DND-41 (cell line): ENCODE results near the gene GABRB3.

Experiments used
- ATAC-seq: fragments of 200-7000 bp; cut with Tn5 transposase; 3 replicates; pipeline ENCODE4 v1.9.1; 2021; ENCODE audit warnings: low read depth; ENCODE audit not compliant: insufficient read depth
- DNase-seq: peaks from one replicate; pipeline ENCODE4 v3.0.0-alpha.2; 2020
- H2AFZ ChIP-seq: 2 replicates; pipeline ENCODE4 v1.6.0; 2012; ENCODE audit warnings: low read depth, low read length
- H3K27ac ChIP-seq: 2 replicates; pipeline ENCODE4 v1.5.1; 2012; ENCODE audit warnings: low read length, inconsistent platforms
- H3K27me3 ChIP-seq: fragments of 200-600 bp; sonication (generic); 2 replicates; pipeline ENCODE4 v1.6.0; 2012; ENCODE audit warnings: low read length, mild to moderate bottlenecking, inconsistent platforms; ENCODE audit not compliant: insufficient read depth, poor library complexity
- H3K36me3 ChIP-seq: 2 replicates; pipeline ENCODE4 v1.5.1; 2012; ENCODE audit warnings: low read length, inconsistent platforms; ENCODE audit not compliant: insufficient read depth
- H3K4me1 ChIP-seq: 2 replicates; pipeline ENCODE4 v1.5.1; 2012; ENCODE audit warnings: mild to moderate bottlenecking, low read length; ENCODE audit not compliant: insufficient read depth
- H3K4me2 ChIP-seq: 2 replicates; pipeline ENCODE4 v1.6.0; 2012; ENCODE audit warnings: mild to moderate bottlenecking, moderate library complexity, low read length, inconsistent platforms; ENCODE audit not compliant: insufficient read depth
- H3K4me3 ChIP-seq, 2 experiments: fragments of 200-600 bp in 1 of 2; shearing (Covaris generic) in 1 of 2; 2 replicates each; pipeline ENCODE4 v1.5.1; 2012 to 2016; ENCODE audit warnings: inconsistent platforms in 2 of 2, low read length in 2 of 2, mild to moderate bottlenecking in 2 of 2, low read depth in 1 of 2, moderate library complexity in 1 of 2
- H3K79me2 ChIP-seq: 2 replicates; pipeline ENCODE4 v1.6.0; 2012; ENCODE audit warnings: low read length, inconsistent platforms; ENCODE audit not compliant: insufficient read depth
- H3K9ac ChIP-seq: 2 replicates; pipeline ENCODE4 v1.6.0; 2012; ENCODE audit warnings: low read depth, mild to moderate bottlenecking, inconsistent platforms, low read length, moderate library complexity
- H3K9me3 ChIP-seq: 2 replicates; pipeline ENCODE4 v1.5.1; 2012; ENCODE audit warnings: low read length, moderate library complexity, mild to moderate bottlenecking, inconsistent platforms; ENCODE audit not compliant: insufficient read depth, severe bottlenecking
- H4K20me1 ChIP-seq: 2 replicates; pipeline ENCODE4 v1.6.0; 2012; ENCODE audit warnings: low read length; ENCODE audit not compliant: insufficient read depth
- EZH2 ChIP-seq: IDR thresholded peaks from 3 replicates; pipeline ENCODE4 v1.6.1; 2012; ENCODE audit warnings: borderline replicate concordance, low read depth, mild to moderate bottlenecking, moderate library complexity, low read length, inconsistent platforms; ENCODE audit not compliant: severe bottlenecking
- TF ChIP-seq, protein P1 (sequence below): IDR thresholded peaks from 2 replicates; pipeline ENCODE4 v1.5.1; 2012; ENCODE audit warnings: borderline replicate concordance, low read length, moderate library complexity, mild to moderate bottlenecking; ENCODE audit not compliant: poor library complexity, severe bottlenecking; ENCODE audit errors: extremely low read depth

The GABRB3 gene

DNA sequence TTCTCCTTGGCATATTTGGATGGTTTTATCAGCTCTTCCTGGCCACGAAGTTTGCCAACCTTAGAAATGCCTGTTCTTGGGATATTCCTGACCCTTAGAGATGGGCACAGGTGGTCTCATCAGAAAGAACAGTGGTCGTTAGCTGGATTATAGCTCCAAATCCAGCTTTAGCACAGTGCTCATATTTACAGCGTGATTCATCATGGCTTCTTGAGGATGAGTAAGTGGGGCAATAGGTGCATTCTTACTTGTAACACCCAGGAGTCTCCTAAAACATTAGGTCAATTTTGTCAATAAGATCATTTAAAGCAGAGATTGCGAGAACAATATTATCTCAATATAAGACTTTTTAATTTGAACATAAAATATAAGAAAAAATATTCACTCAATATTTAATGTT, 191.9 kb downstream of the GABRB3 start:
- TF ChIP-seq EZH2, result no peak
- TF ChIP-seq, protein P1, sequence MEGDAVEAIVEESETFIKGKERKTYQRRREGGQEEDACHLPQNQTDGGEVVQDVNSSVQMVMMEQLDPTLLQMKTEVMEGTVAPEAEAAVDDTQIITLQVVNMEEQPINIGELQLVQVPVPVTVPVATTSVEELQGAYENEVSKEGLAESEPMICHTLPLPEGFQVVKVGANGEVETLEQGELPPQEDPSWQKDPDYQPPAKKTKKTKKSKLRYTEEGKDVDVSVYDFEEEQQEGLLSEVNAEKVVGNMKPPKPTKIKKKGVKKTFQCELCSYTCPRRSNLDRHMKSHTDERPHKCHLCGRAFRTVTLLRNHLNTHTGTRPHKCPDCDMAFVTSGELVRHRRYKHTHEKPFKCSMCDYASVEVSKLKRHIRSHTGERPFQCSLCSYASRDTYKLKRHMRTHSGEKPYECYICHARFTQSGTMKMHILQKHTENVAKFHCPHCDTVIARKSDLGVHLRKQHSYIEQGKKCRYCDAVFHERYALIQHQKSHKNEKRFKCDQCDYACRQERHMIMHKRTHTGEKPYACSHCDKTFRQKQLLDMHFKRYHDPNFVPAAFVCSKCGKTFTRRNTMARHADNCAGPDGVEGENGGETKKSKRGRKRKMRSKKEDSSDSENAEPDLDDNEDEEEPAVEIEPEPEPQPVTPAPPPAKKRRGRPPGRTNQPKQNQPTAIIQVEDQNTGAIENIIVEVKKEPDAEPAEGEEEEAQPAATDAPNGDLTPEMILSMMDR, result no peak
- no peaks in the 10 kb centered on the region for H3K79me2 ChIP-seq
- H3K4me3 ChIP-seq, result no peak overlapping the region
- H3K9ac ChIP-seq, result no peak overlapping the region
- H3K4me1 ChIP-seq, result no peaks in the 10 kb centered on the region
- no peak for ATAC-seq
- no peak overlapping the region for H3K27ac ChIP-seq
- no peak overlapping the region for H3K4me2 ChIP-seq
- DNase-seq, result no peak
- no peaks in the 10 kb centered on the region for H3K36me3 ChIP-seq
- no peak overlapping the region for H2AFZ ChIP-seq
- H4K20me1 ChIP-seq, result no peaks in the 10 kb centered on the region
- no peaks in the 10 kb centered on the region for H3K9me3 ChIP-seq
- no peaks in the 10 kb centered on the region for H3K27me3 ChIP-seq

DNA sequence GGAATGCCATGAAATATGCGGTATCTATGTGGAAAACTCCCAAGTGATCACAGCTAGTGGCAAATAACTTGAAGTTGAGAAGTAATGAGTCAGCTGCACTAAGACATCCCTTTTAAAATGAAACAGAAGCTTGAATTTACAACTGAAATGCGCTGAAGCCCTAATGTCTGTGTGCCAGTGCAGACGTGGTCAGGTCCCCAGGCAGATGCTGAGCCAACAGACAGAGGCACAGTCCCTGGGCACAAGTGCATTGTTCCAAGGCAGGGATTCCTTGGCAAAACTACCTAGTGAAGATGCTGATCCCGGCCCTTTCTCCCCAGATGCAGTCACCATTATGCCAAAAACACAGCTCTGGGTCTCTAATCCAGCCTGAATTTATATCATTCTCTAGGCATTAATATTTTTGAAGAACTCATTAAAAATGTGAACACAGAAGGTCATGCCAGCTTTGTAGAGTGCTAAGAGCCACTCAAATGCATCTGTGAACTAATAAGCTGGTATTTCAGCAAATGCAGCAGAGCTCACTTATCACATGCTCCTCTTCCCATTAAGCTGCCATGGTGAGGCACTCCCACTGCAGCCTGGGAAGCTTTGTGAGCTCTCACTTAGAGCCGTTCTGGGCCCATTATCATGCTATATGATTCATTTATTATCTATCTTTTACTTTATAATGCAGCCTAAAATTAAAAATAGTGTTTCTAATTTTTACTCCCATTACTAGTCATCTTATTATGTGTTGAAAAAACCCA, 200.1 kb downstream of the GABRB3 start:
- Histone ChIP-seq H3K4me2 (no peak overlapping the region), H4K20me1 (no peaks in the 10 kb centered on the region)
- TF ChIP-seq, protein P1, result no peak
- no peak for TF ChIP-seq EZH2

DNA sequence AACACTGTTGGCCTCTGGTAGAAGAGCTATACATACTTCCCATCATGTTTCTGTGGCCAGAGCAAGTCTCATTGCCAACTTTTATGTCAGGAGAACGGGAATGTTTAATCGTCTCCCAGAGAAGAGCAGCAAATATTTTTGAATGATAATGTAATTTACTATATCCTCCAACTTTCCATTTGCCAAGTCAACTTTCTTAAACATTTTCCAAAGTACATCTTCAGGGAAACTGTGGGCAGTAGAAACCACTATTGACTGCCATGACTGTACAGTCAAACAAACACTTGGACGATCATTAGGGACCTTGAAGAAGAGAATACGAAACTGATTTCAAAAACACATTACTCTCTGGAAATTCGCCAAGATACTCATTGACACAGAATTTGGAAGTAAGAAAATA, 201.5 kb downstream of the GABRB3 start:
- Histone ChIP-seq H3K4me2 (no peak overlapping the region), H3K27ac (no peak overlapping the region), H3K9me3 (no peaks in the 10 kb centered on the region), H3K9ac (no peak overlapping the region), H3K27me3 (no peaks in the 10 kb centered on the region), H3K36me3 (no peaks in the 10 kb centered on the region), H4K20me1 (no peaks in the 10 kb centered on the region), H2AFZ (no peak overlapping the region), H3K4me1 (no peaks in the 10 kb centered on the region), H3K79me2 (no peaks in the 10 kb centered on the region), H3K4me3 (no peak overlapping the region)
- DNase-seq (no peak), ATAC-seq (no peak)
- no peak for TF ChIP-seq EZH2
- TF ChIP-seq, protein P1, result no peak

More for the DNA sequence above, 200.1 kb downstream of the GABRB3 start:
- no peak overlapping the region for H2AFZ ChIP-seq
- DNase-seq (no peak), ATAC-seq (no peak)
- no peak overlapping the region for H3K9ac ChIP-seq
- H3K79me2 ChIP-seq, result no peaks in the 10 kb centered on the region
- H3K27ac ChIP-seq, result no peak overlapping the region
- H3K4me3 ChIP-seq, result no peak overlapping the region
- H3K9me3 ChIP-seq, result no peaks in the 10 kb centered on the region
- no peaks in the 10 kb centered on the region for H3K36me3 ChIP-seq
- no peaks in the 10 kb centered on the region for H3K4me1 ChIP-seq
- H3K27me3 ChIP-seq, result no peaks in the 10 kb centered on the region

DNA sequence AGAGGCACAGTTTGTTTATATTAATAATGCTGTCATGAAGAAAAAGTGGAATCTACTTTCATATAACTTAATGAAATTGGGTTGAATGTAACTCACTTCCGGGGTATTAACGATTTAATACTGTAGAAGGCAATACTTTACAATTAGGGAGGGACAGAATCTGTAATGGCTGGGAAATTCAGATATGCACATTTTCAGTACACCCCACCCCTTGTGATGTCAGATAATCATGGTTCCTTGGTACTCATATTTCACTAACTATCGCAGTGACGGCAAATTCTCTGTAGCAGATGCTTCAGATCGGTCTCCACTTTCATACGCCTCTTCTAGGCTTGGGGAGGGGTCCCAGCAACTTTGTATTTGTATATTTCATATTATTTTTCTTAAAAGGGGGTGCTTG, 207.3 kb downstream of the GABRB3 start:
- H3K4me3 ChIP-seq, result no peak overlapping the region
- no peak for ATAC-seq
- no peaks in the 10 kb centered on the region for H3K4me1 ChIP-seq
- H3K79me2 ChIP-seq, result no peaks in the 10 kb centered on the region
- H3K27me3 ChIP-seq, result no peaks in the 10 kb centered on the region
- H3K27ac ChIP-seq, result no peak overlapping the region
- H3K9me3 ChIP-seq, result no peaks in the 10 kb centered on the region
- no peak overlapping the region for H2AFZ ChIP-seq
- DNase-seq, result no peak
- no peak for TF ChIP-seq EZH2
- TF ChIP-seq, protein P1, result no peak
- H4K20me1 ChIP-seq, result no peaks in the 10 kb centered on the region
- no peak overlapping the region for H3K9ac ChIP-seq
- no peaks in the 10 kb centered on the region for H3K36me3 ChIP-seq
- H3K4me2 ChIP-seq, result no peak overlapping the region
